ENCODE results near the gene APOF. TPM values are rescaled to one million over a fixed set of nuclear protein-coding genes. Genes with fewer than 3 reads are reported as not detected.
"Not testable (repeated sequence)": the region's sequence is repeated elsewhere in the genome, so short reads cannot be mapped to it uniquely, and the experiment has no call there.

The APOF gene
- total RNA-seq, 1 donor from 2014 or later: not detected

- no peak for DNase-seq
- peaks cover 3% of the 10 kb centered on the region for H3K4me1 Mint-ChIP-seq
- H3K9me3 Mint-ChIP-seq: no peaks in the 10 kb centered on the region
- no peaks in the 10 kb centered on the region for H3K27me3 Mint-ChIP-seq
- peaks cover 72% of the 10 kb centered on the region for H3K36me3 Mint-ChIP-seq (ENCODE audit: low read depth)
- intact Hi-C loops (cut with micrococcal nuclease): no loop called here
- peak overlapping the region; percentile 3 for H3K27ac Mint-ChIP-seq
- H3K4me3 Mint-ChIP-seq: no peak overlapping the region
Observed at GRCh38 chr12:56350662-56351061, 12.0 kb downstream of the APOF start.

GRCh38 chr12:56348776-56349175, 13.9 kb downstream of the APOF start:
- intact Hi-C loops (cut with micrococcal nuclease): no loop called here
- H3K9me3 Mint-ChIP-seq: no peaks in the 10 kb centered on the region
- H3K4me1 Mint-ChIP-seq: peaks cover 3% of the 10 kb centered on the region
- H3K36me3 Mint-ChIP-seq (ENCODE audit: low read depth): peaks cover 59% of the 10 kb centered on the region
- H3K27me3 Mint-ChIP-seq: no peaks in the 10 kb centered on the region
- DNase-seq: no peak
- H3K27ac Mint-ChIP-seq: no peak overlapping the region
- no peak overlapping the region for H3K4me3 Mint-ChIP-seq

DNA sequence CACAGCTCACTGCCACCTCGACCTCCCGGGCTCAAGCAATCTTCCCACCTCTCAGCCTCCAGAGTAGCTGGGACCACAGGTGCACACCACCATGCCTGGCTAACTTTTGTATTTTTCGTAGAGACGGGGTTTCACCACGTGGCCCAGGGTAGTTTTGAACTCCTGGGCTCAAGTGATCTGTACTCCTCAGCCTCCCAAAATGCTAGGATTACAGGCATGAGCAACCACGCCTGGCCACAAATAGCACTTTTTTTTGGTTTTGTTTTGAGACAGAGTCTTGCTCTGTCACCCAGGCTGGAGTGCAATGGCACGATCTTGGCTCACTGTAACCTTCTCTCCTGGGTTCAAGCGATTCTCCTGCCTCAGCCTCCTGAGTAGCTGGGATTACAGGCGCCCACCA, 15.4 kb downstream of the APOF start:
- intact Hi-C loops (cut with micrococcal nuclease); H3K27me3 Mint-ChIP-seq; H3K4me3 Mint-ChIP-seq; H3K9me3 Mint-ChIP-seq; DNase-seq; H3K4me1 Mint-ChIP-seq: not testable (repeated sequence)
- Mint-ChIP-seq H3K36me3 (ENCODE audit: low read depth) (peaks cover 67% of the 10 kb centered on the region), H3K27ac (peak overlapping the region; percentile 25)

- intact Hi-C loops (cut with micrococcal nuclease): no loop called here
- DNase-seq: no peak
- Mint-ChIP-seq H3K4me3 (no peak overlapping the region), H3K4me1 (peaks cover 3% of the 10 kb centered on the region), H3K27ac (peak overlapping the region; percentile 58), H3K9me3 (no peaks in the 10 kb centered on the region), H3K36me3 (ENCODE audit: low read depth) (peaks cover 68% of the 10 kb centered on the region), H3K27me3 (no peaks in the 10 kb centered on the region)
Observed at GRCh38 chr12:56346675-56347074, 16.0 kb downstream of the APOF start.

- H3K27ac Mint-ChIP-seq; DNase-seq; H3K27me3 Mint-ChIP-seq; intact Hi-C loops (cut with micrococcal nuclease); H3K9me3 Mint-ChIP-seq; H3K4me3 Mint-ChIP-seq: not testable (repeated sequence)
- Mint-ChIP-seq H3K36me3 (ENCODE audit: low read depth) (peaks cover 53% of the 10 kb centered on the region), H3K4me1 (peaks cover 35% of the 10 kb centered on the region)
Observed at GRCh38 chr12:56342290-56342689, 20.4 kb downstream of the APOF start.

DNA sequence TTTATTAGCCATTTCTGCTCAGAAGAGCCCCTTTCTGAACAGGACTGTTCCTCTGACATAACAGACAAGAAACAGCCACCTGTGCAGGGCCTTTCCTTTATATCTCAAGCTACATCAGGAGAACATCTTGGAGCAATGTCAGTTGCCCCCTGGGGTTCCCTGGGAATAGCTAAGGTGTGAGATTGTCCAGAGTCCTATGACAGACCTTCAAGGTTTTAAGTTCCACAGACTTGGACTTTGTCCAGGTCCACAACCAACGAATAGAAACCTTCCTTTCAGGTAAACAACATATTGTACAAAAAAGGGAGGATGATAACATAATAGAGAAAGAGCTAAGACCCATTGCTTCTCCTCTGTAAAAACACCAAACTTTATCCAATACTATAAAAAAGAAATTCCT, 21.0 kb downstream of the APOF start:
- Mint-ChIP-seq H3K4me3 (no peak overlapping the region), H3K27ac (no peak overlapping the region), H3K27me3 (no peaks in the 10 kb centered on the region), H3K9me3 (no peaks in the 10 kb centered on the region), H3K4me1 (peaks cover 37% of the 10 kb centered on the region), H3K36me3 (ENCODE audit: low read depth) (peaks cover 48% of the 10 kb centered on the region)
- intact Hi-C loops (cut with micrococcal nuclease): no loop called here
- no peak for DNase-seq

DNA sequence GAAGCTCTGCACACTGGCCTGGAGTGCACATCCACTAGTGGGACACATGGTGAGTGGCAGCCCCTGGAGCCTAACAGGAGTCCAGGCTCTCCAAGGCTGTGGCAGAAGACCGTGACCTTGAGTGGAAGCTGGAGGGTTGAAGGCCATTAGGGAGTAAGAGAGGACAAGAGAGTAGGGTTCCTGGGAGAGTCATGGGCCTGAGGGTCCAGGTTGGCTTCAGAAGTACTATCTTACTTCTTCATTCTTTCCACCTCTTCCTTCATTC, 23.6 kb downstream of the APOF start:
- Mint-ChIP-seq H3K27ac (peak overlapping the region; percentile 100), H3K9me3 (no peaks in the 10 kb centered on the region), H3K36me3 (ENCODE audit: low read depth) (peaks cover 35% of the 10 kb centered on the region), H3K27me3 (no peaks in the 10 kb centered on the region), H3K4me1 (peaks cover 44% of the 10 kb centered on the region), H3K4me3 (peak overlapping the region; percentile 95)
- intact Hi-C loops (cut with micrococcal nuclease): loop anchor here (10.0 kb wide), 1 partner anchor 296 kb away; the partner anchor contains the start of gene BAZ2A
- DNase-seq: no peak

GRCh38 chr12:56338308-56339157, 24.1 kb downstream of the APOF start, which contains the start of gene IL23A:
IL23A (plus strand) TSS chr12:56338884; CDS start chr12:56339045, 161 bp downstream.
- Mint-ChIP-seq H3K4me1 (peaks cover 47% of the 10 kb centered on the region), H3K9me3 (no peaks in the 10 kb centered on the region), H3K27ac (peak within 1 kb of the TSS; percentile 100), H3K36me3 (ENCODE audit: low read depth) (peaks cover 31% of the 10 kb centered on the region), H3K4me3 (peak within 1 kb of the TSS; percentile 95), H3K27me3 (no peaks in the 10 kb centered on the region)
- peak; percentile 93 for DNase-seq
- intact Hi-C loops (cut with micrococcal nuclease): loop anchor here (1.0 to 10.0 kb wide), 4 partner anchors 22 to 296 kb away; partner anchors contain the start of genes BAZ2A, CS and STAT2

DNA sequence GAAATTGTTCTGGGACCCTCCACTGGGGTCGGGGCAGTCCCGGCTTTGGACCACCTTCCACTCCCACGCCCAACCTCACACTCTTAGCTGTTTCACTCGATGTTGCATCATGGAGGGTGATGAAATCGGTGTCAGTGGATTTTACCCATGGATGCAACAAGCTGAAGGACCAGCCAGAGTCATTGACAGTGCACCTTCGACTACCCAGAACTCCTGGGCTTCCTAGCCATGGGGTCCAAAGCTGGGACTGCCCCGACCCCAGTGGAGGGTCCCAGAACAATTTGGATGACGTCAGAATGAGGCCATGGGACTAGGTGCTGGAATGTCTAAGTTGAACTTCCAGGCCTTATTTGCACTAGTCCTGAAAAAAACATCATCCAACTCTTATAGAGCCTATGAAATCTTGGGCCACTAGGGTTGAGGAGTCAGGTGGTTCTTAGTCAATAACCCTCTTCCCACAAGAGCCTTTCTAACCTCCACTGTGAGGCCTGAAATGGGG, 24.9 kb downstream of the APOF start:
- Mint-ChIP-seq H3K36me3 (ENCODE audit: low read depth) (peaks cover 25% of the 10 kb centered on the region), H3K4me3 (peak overlapping the region; percentile 95), H3K4me1 (peaks cover 52% of the 10 kb centered on the region), H3K27me3 (no peaks in the 10 kb centered on the region), H3K27ac (peak overlapping the region; percentile 100), H3K9me3 (no peaks in the 10 kb centered on the region)
- no peak for DNase-seq
- intact Hi-C loops (cut with micrococcal nuclease): loop anchor here (1.0 to 10.0 kb wide), 4 partner anchors 22 to 297 kb away; partner anchors contain the start of genes BAZ2A, CS and STAT2

DNA sequence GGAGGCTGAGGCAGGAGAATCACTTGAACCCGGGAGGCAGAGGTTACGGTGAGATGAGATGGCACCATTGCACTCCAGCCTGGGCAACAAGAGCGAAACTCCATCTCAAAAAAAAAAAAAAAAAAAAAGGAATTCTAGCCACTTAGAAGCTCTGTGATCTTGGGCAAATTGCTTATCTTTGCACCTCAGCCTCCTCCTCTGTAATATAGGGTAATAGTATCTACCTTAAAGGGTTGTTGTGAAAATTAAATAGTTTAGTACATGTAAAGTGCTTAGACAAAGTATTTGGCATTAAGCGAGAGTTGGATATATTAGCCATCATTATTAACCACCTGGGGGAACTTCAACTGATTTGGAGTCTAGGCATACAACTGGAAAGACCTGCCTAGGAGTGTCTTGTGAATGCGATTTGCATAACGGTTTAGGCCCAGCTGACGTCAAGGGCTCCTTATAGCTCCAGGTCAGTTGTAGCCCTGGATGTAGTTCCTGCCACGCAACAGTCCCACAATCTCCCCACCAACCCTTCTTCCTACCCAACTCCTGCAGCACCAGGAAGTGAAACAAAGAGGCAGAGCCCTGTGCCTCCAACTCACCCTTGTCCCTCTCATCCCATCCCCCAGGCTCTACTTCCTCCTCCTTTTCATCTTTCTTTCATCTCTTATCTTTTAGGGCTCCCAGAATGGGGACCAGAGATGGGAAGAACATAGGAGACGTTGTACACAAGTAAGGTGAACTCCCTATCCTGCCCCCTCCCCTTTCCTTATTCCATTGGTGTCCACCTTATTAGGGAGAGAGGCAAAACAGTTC, 26.1 kb downstream of the APOF start:
- Mint-ChIP-seq H3K4me1 (peaks cover 57% of the 10 kb centered on the region), H3K9me3 (no peaks in the 10 kb centered on the region), H3K4me3 (peak overlapping the region; percentile 26), H3K27ac (peak overlapping the region; percentile 51), H3K36me3 (ENCODE audit: low read depth) (peaks cover 20% of the 10 kb centered on the region), H3K27me3 (no peaks in the 10 kb centered on the region)
- intact Hi-C loops (cut with micrococcal nuclease): loop anchor here (10.0 kb wide), 1 partner anchor 298 kb away; the partner anchor contains the start of gene BAZ2A
- DNase-seq: no peak

DNA sequence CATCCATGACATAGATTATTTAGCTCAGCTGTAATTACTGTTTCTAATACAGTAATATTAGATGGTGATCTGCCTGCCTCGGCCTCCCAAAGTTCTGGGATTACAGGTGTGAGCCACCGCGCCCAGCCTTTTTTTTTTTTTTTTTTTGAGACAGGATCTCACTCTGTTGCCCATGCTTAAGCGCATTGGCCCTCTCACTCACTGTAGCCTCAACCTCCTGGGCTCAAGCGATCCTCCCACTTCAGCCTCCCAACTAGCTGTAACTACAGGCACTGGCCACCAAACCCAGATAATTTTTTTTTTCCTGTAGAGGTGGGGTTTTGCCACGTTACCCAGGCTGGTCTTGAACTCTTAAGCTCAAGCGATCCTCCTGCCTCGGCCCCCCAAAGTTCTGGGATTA, 27.1 kb downstream of the APOF start:
- H3K27me3 Mint-ChIP-seq, H3K27ac Mint-ChIP-seq, H3K4me3 Mint-ChIP-seq, H3K9me3 Mint-ChIP-seq, DNase-seq: not testable (repeated sequence)
- peaks cover 15% of the 10 kb centered on the region for H3K36me3 Mint-ChIP-seq (ENCODE audit: low read depth)
- peaks cover 55% of the 10 kb centered on the region for H3K4me1 Mint-ChIP-seq
- intact Hi-C loops (cut with micrococcal nuclease): loop anchor here (10.0 kb wide), 1 partner anchor 299 kb away; the partner anchor contains the start of gene BAZ2A

- no peaks in the 10 kb centered on the region for H3K9me3 Mint-ChIP-seq
- H3K4me3 Mint-ChIP-seq: peak overlapping the region; percentile 88
- peaks cover 48% of the 10 kb centered on the region for H3K4me1 Mint-ChIP-seq
- no peaks in the 10 kb centered on the region for H3K27me3 Mint-ChIP-seq
- no peak for DNase-seq
- peak overlapping the region; percentile 99 for H3K27ac Mint-ChIP-seq
- intact Hi-C loops (cut with micrococcal nuclease): loop anchor here (1.0 to 10.0 kb wide), 3 partner anchors 18 to 300 kb away; partner anchors contain the start of genes BAZ2A and STAT2
- peaks cover 7% of the 10 kb centered on the region for H3K36me3 Mint-ChIP-seq (ENCODE audit: low read depth)
Observed at GRCh38 chr12:56334490-56334793, 28.2 kb downstream of the APOF start.

GRCh38 chr12:56333679-56334489, 28.8 kb downstream of the APOF start, which contains the start of gene PAN2:
PAN2 (minus strand) TSS chr12:56334000; CDS start chr12:56333094, 906 bp downstream.
- Mint-ChIP-seq H3K4me3 (peak within 1 kb of the TSS; percentile 88), H3K27me3 (no peaks in the 10 kb centered on the region), H3K27ac (peak within 1 kb of the TSS; percentile 99), H3K36me3 (ENCODE audit: low read depth) (peaks cover 4% of the 10 kb centered on the region), H3K4me1 (peaks cover 42% of the 10 kb centered on the region), H3K9me3 (no peaks in the 10 kb centered on the region)
- intact Hi-C loops (cut with micrococcal nuclease): loop anchor here (1.0 to 10.0 kb wide), 6 partner anchors 18 to 301 kb away; partner anchors contain the start of genes BAZ2A, CS, SPRYD4 and STAT2
- peak; percentile 98 for DNase-seq
